OCI-LY7 (cell line): ENCODE results near the gene ACOT6. TPM values are rescaled to one million over a fixed set of nuclear protein-coding genes. Genes with fewer than 3 reads are reported as not detected.

ENCODE experiments used
- BruUV-seq: library from RNA; stranded (reverse); fragments of 400-500 nt; replicated peaks from 2 replicates; lab custom pipeline; 2021; lab: Mats Ljungman, UMichigan
- CTCF ChIA-PET: fragments of 300-600 bp; sonication (Branson Sonifier 250); formaldehyde crosslinking; loops from one replicate; lab custom pipeline; 2022; ENCODE audit warnings: antibody characterized with exemption; ENCODE audit not compliant: unreplicated experiment; lab: Charles Lee
- POLR2A ChIA-PET: fragments of 300-600 bp; sonication (Branson Sonifier 250); formaldehyde crosslinking; loops from one replicate; lab custom pipeline; 2022; ENCODE audit warnings: antibody characterized with exemption; lab: Charles Lee
- DNase-seq: peaks from one replicate; pipeline ENCODE4 v3.0.0-alpha.2; 2015; ENCODE audit warnings: low spot score
- H2AFZ ChIP-seq: fragments of 200-600 bp; sonication (generic), shearing (Covaris generic); 2 replicates; pipeline ENCODE4 v1.6.1; 2014; ENCODE audit warnings: mild to moderate bottlenecking, antibody characterized with exemption, low read length, moderate library complexity
- H3K27ac ChIP-seq: fragments of 200-600 bp; sonication (generic); 2 replicates; pipeline ENCODE4 v1.5.1; 2014; ENCODE audit warnings: mixed run types, low read depth, mild to moderate bottlenecking, moderate library complexity, low read length, inconsistent platforms; ENCODE audit not compliant: poor library complexity, severe bottlenecking
- H3K36me3 ChIP-seq: fragments of 200-600 bp; sonication (generic); 2 replicates; pipeline ENCODE4 v1.6.1; 2014; ENCODE audit warnings: mild to moderate bottlenecking, antibody characterized with exemption, low read length, moderate library complexity, mixed read lengths; ENCODE audit not compliant: insufficient read depth
- H3K4me1 ChIP-seq: fragments of 200-600 bp; sonication (generic); 2 replicates; pipeline ENCODE4 v1.5.1; 2014; ENCODE audit warnings: mild to moderate bottlenecking, low read length; ENCODE audit not compliant: insufficient read depth, poor library complexity, severe bottlenecking
- H3K4me2 ChIP-seq: fragments of 200-600 bp; sonication (generic); 2 replicates; pipeline ENCODE4 v1.6.1; 2014; ENCODE audit warnings: mild to moderate bottlenecking, low read length
- H3K4me3 ChIP-seq: fragments of 200-600 bp; sonication (generic); 2 replicates; pipeline ENCODE4 v1.5.1; 2014; ENCODE audit warnings: mild to moderate bottlenecking, low read depth, low read length; ENCODE audit not compliant: poor library complexity, severe bottlenecking
- H3K79me2 ChIP-seq: fragments of 200-600 bp; sonication (generic); 2 replicates; pipeline ENCODE4 v1.6.1; 2016; ENCODE audit warnings: low read depth, mild to moderate bottlenecking, low read length, moderate library complexity, mixed read lengths; ENCODE audit not compliant: insufficient read depth
- H3K9me2 ChIP-seq: fragments of 200-600 bp; sonication (generic); 2 replicates; pipeline ENCODE4 v1.6.1; 2016; ENCODE audit warnings: mild to moderate bottlenecking, low read length, mixed read lengths; ENCODE audit not compliant: insufficient read depth
- H3K9me3 ChIP-seq: fragments of 200-600 bp; sonication (generic); 2 replicates; pipeline ENCODE4 v1.6.1; 2014; ENCODE audit warnings: mild to moderate bottlenecking, mixed run types, low read length, mixed read lengths
- H4K20me1 ChIP-seq: fragments of 200-600 bp; sonication (generic); 2 replicates; pipeline ENCODE4 v1.6.1; 2014; ENCODE audit warnings: mild to moderate bottlenecking, antibody characterized with exemption, low read length, moderate library complexity, mixed read lengths; ENCODE audit not compliant: insufficient read depth
- CTCF ChIP-seq: fragments of 200-600 bp; sonication (generic); conservative IDR thresholded peaks from 2 replicates; pipeline ENCODE4 v1.5.1; 2014; ENCODE audit warnings: mild to moderate bottlenecking, antibody characterized with exemption, low read length, moderate library complexity, mixed read lengths
- EZH2phosphoT487 ChIP-seq: fragments of 200-600 bp; sonication (generic); IDR thresholded peaks from 2 replicates; pipeline ENCODE4 v1.6.1; 2018; ENCODE audit warnings: low read depth, borderline replicate concordance, mild to moderate bottlenecking, mixed run types, antibody characterized with exemption, low read length, moderate library complexity, mixed read lengths
- intact Hi-C: fragments of 100-400 bp; cut with micrococcal nuclease; formaldehyde crosslinking; loops from one replicate; pipeline ENCODE4 v1.10.0; 2022; ENCODE audit not compliant: unreplicated experiment
- total RNA-seq, 2 experiments: library from RNA; depleted of rRNA in 1 of 2; stranded (reverse); fragments of >200 nt in 1 of 2; shearing (Covaris generic) in 1 of 2; gene quantifications; 2 replicates each; pipeline ENCODE4 v1.2.3, GENCODE V29; 2014 to 2022

ACOT6 gene
- total RNA-seq, 2 experiments from 2014 or later: not detected

- POLR2A ChIA-PET: no interaction called here
Observed at GRCh38 chr14:73616831-73617230, 4.5 kb downstream of the ACOT6 start.

GRCh38 chr14:73619524-73619923 lies 7.2 kb downstream of the ACOT6 start:
- no peak for DNase-seq
- BruUV-seq: no TSS peak
- no peaks in the 10 kb centered on the region for H3K36me3 ChIP-seq
- H3K4me1 ChIP-seq: no peaks in the 10 kb centered on the region
- H3K9me2 ChIP-seq: no peaks in the 10 kb centered on the region
- TF ChIP-seq CTCF: no peak
- no peak for TF ChIP-seq EZH2phosphoT487
- ChIA-PET POLR2A (interaction anchor here (1.3 kb wide), 1 partner anchor 12 kb away, joined by 3 read pairs; no protein-coding TSS in a partner anchor), CTCF (no interaction called here)
- no peak overlapping the region for H2AFZ ChIP-seq
- H3K79me2 ChIP-seq: no peaks in the 10 kb centered on the region
- H4K20me1 ChIP-seq: no peaks in the 10 kb centered on the region
- H3K9me3 ChIP-seq: no peaks in the 10 kb centered on the region
- H3K4me2 ChIP-seq: no peak overlapping the region
- H3K4me3 ChIP-seq: no peak overlapping the region
- intact Hi-C loops: no loop called here
- H3K27ac ChIP-seq: no peak overlapping the region

More at GRCh38 chr14:73616831-73617230, 4.5 kb downstream of the ACOT6 start:
- Histone ChIP-seq H3K9me3 (no peaks in the 10 kb centered on the region), H4K20me1 (no peaks in the 10 kb centered on the region), H3K4me3 (no peak overlapping the region), H3K4me2 (no peak overlapping the region), H3K36me3 (no peaks in the 10 kb centered on the region), H3K27ac (no peak overlapping the region), H3K4me1 (no peaks in the 10 kb centered on the region), H3K79me2 (no peaks in the 10 kb centered on the region), H2AFZ (no peak overlapping the region), H3K9me2 (no peaks in the 10 kb centered on the region)
- CTCF ChIA-PET: no interaction called here
- DNase-seq: no peak
- no peak for TF ChIP-seq CTCF
- TF ChIP-seq EZH2phosphoT487: no peak
- no TSS peak for BruUV-seq
- intact Hi-C loops: no loop called here

- H3K36me3 ChIP-seq: no peaks in the 10 kb centered on the region
- POLR2A ChIA-PET: no interaction called here
- no peak overlapping the region for H2AFZ ChIP-seq
- intact Hi-C loops: no loop called here
- no peak overlapping the region for H3K4me2 ChIP-seq
- no peak for TF ChIP-seq EZH2phosphoT487
- TF ChIP-seq CTCF: no peak
- H3K79me2 ChIP-seq: no peaks in the 10 kb centered on the region
- H3K4me3 ChIP-seq: no peak overlapping the region
- no peaks in the 10 kb centered on the region for H4K20me1 ChIP-seq
- H3K9me2 ChIP-seq: no peaks in the 10 kb centered on the region
- no TSS peak for BruUV-seq
- CTCF ChIA-PET: no interaction called here
- no peaks in the 10 kb centered on the region for H3K9me3 ChIP-seq
- H3K27ac ChIP-seq: no peak overlapping the region
- DNase-seq: no peak
- no peaks in the 10 kb centered on the region for H3K4me1 ChIP-seq
Observed at GRCh38 chr14:73620268-73620667, 8.0 kb downstream of the ACOT6 start.
